CD4-positive, alpha-beta T cell treated with Interleukin-4 for 4 hours (primary cell): ENCODE measurements around the gene GTPBP8.

Source experiments
- DNase-seq: peaks from one replicate; pipeline ENCODE4 v3.0.0-alpha.2; 2020

GTPBP8 gene

GRCh38 chr3:112990672-112991602 lies at the start of gene GTPBP8:
TSS of gene GTPBP8 (plus strand) at chr3:112990984. CDS start at chr3:112991000, 16 bp downstream.
- DNase-seq, result peak; percentile 86

- no peak for DNase-seq
Observed at GRCh38 chr3:112948346-112948838, 42.4 kb upstream of the GTPBP8 start.

- DNase-seq, result no peak
Observed at GRCh38 chr3:112956351-112956750, 34.4 kb upstream of the GTPBP8 start.

GRCh38 chr3:112958811-112959560 lies 31.8 kb upstream of the GTPBP8 start:
- DNase-seq, result no peak

- no peak for DNase-seq
Observed at GRCh38 chr3:112963683-112964082, 27.1 kb upstream of the GTPBP8 start.

GRCh38 chr3:112965656-112966055 lies 25.1 kb upstream of the GTPBP8 start:
- DNase-seq, result no peak

GRCh38 chr3:112966633-112967032 lies 24.2 kb upstream of the GTPBP8 start:
- DNase-seq, result no peak

- no peak for DNase-seq
Observed at GRCh38 chr3:112967425-112967824, 23.4 kb upstream of the GTPBP8 start.

- no peak for DNase-seq
Observed at GRCh38 chr3:112967828-112968227, 23.0 kb upstream of the GTPBP8 start.

GRCh38 chr3:112972158-112972557 lies 18.6 kb upstream of the GTPBP8 start:
- DNase-seq, result no peak

GRCh38 chr3:112973325-112974177 lies 17.2 kb upstream of the GTPBP8 start:
- DNase-seq, result peak; percentile 58

- DNase-seq, result no peak
Observed at GRCh38 chr3:112974178-112974517, 16.6 kb upstream of the GTPBP8 start.

GRCh38 chr3:112974894-112975293 lies 15.9 kb upstream of the GTPBP8 start, which contains the start of gene CD200R1:
TSS of gene CD200R1 (minus strand) at chr3:112975103. CDS start at chr3:112974857, 246 bp downstream.
- peak; percentile 78 for DNase-seq

GRCh38 chr3:112976001-112976400 lies 14.8 kb upstream of the GTPBP8 start:
- DNase-seq, result no peak

- DNase-seq, result no peak
Observed at GRCh38 chr3:112976953-112977352, 13.8 kb upstream of the GTPBP8 start.

- peak; percentile 73 for DNase-seq
Observed at GRCh38 chr3:112979244-112979832, 11.4 kb upstream of the GTPBP8 start.

GRCh38 chr3:112980080-112980479 lies 10.7 kb upstream of the GTPBP8 start:
- DNase-seq, result no peak

GRCh38 chr3:112982710-112983109 lies 8.1 kb upstream of the GTPBP8 start:
- no peak for DNase-seq

- DNase-seq, result peak; percentile 81
Observed at GRCh38 chr3:112984485-112984884, 6.3 kb upstream of the GTPBP8 start.

GRCh38 chr3:112987710-112988334 lies 3.0 kb upstream of the GTPBP8 start:
- no peak for DNase-seq

- no peak for DNase-seq
Observed at GRCh38 chr3:112995800-112996199, 5.0 kb downstream of the GTPBP8 start.

- DNase-seq, result no peak
Observed at GRCh38 chr3:113000691-113001090, 9.9 kb downstream of the GTPBP8 start.
